ENCODE results near the gene SPTA1. TPM values are rescaled to one million over a fixed set of nuclear protein-coding genes. Genes with fewer than 3 reads are reported as not detected.

SPTA1 gene
- total RNA-seq, 2 experiments from 2014 or later, result not detected

DNA sequence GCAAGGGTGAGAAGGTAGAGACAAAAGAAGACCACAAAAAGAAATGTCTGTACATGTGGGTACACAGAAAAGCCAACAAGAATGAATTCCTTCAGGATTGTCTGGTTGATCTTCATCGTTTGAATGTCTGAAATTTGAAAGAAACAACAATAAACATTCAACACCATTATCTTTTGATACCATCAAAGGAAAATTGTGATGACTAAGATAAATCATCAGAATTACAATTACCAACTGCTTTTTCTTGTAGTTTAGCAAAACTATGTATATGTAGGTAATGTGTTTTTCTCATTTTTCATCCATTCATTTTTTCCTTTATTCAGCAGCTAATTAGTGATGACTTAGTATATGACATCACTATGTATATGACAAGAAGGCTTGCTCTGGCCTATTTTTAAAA lies 106.8 kb downstream of the SPTA1 start, which contains the start of gene OR10X1:
Gene OR10X1 (minus strand): TSS at position 167 of the 400 bp plus-strand sequence. CDS start 0 bp downstream, at position 167.
- ChIA-PET CTCF (no interaction called here), POLR2A (no interaction called here)

DNA sequence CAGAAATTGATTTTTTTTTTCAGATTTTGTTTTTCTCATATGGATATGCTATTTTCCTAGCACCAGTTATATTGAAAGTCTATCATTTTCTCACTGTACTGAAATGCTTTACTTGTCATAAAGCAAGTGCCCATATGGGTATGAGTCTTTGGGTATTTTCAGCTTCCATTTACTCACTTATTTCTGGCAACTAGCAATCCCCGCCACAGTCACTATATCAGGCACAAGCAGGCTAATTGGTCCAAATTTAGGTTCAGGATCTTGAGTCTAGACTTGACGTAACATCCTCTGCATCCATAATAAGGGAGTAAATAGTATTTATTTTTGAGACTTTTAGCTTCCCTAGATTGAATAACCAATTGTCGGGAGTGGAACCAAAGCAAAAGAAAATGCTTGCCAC lies 109.0 kb downstream of the SPTA1 start:
- POLR2A ChIA-PET, result no interaction called here
- CTCF ChIA-PET, result no interaction called here

DNA sequence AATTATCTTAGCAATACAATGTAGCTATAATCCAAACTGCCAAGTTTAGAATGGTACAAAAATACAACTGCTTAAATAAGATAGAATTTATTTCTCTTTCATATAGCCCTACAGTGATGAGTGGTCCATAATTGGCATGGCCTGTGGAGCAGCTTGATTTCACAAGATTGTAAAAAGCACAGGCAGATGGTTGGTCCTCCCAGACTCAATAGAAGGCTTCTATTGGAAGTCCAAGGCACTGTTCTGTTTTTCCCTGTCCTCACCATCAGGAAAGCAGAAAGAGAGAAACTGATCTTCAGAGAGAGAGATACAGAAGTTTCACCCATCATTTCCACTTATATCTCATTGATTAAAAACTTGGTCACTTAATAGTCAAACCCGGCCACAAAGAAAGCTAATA lies 114.3 kb downstream of the SPTA1 start:
- POLR2A ChIA-PET, result no interaction called here

DNA sequence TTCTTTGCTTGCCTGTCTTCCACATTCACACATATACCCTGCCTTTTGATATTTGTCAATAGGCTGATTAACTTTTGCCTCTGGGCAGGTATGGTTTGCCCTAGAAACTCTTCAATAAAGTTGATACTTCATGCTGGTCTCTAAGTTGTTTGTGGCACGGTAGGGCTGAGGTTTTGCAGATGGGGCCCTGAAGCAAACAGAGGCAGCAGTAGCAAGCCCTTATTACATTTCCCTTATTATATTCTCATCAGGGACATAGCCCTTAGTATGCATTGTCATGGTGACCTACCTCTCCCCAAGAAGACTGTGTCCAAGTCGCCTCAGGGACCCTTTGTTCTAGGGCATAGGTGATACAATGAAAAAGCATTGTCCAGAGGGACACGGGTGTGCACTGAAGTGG lies 116.0 kb downstream of the SPTA1 start, which contains the start of gene OR6P1:
Gene OR6P1 (minus strand): TSS at position 101 of the 400 bp plus-strand sequence. CDS start 6,976 bp downstream, outside the sequence.
- ChIA-PET POLR2A (no interaction called here), CTCF (no interaction called here)

More for the DNA sequence above, 114.3 kb downstream of the SPTA1 start:
- CTCF ChIA-PET, result no interaction called here

DNA sequence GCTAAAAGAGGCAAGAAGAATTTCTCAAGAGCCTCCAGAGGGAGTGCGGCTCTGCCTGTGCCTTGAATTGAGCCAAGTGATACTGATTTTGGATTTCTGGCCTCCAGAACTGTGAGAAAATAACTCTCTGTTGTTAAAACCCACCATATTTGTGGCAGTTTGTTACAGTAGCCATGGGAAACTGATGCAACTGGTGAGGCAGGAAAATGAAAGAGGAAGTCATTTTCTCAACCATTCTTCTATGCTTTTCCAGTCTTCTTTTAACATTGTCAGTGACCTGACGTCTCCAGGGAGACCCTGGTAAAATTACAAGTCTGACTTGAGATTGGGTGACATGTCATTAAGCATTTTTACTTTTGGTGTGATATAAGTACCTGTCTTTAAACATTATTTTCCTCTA lies 121.9 kb downstream of the SPTA1 start:
- POLR2A ChIA-PET, result no interaction called here
- CTCF ChIA-PET, result no interaction called here

DNA sequence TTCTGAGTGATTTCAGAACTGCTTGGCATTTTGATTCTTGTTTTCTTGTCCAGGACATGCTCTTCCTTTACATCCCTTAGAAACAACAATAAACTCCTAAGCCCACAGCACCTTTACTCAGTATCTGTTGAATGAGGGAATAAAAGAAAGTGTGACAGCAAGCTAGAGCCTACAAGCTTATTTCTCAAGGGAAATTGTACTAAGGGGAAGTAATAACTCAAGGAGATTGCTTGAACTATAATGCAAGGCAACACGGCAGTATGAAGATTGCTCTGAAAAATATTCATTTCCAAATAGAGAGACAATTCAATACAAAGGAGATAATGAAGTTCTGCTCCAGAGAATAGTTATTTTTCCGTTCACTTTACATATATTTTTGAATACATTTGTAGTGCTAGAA lies 122.7 kb downstream of the SPTA1 start:
- CTCF ChIA-PET, result no interaction called here
- POLR2A ChIA-PET, result no interaction called here

Other genes starting within 250 kb of the SPTA1 start
- gene OR10K1, start 224.9 kb downstream of the SPTA1 start, total RNA-seq, result not detected
- not detected for gene OR10R2, start 214.5 kb downstream of the SPTA1 start, total RNA-seq
- not detected for gene OR6Y1, start 132.3 kb downstream of the SPTA1 start, total RNA-seq
- not detected for gene OR6P1, start 116.1 kb downstream of the SPTA1 start, total RNA-seq
- not detected for gene OR10X1, start 106.8 kb downstream of the SPTA1 start, total RNA-seq
- not detected for gene OR10Z1, start 81.4 kb downstream of the SPTA1 start, total RNA-seq
- gene OR6K2, start 13.9 kb upstream of the SPTA1 start, total RNA-seq, result not detected
- not detected for gene OR6K3, start 34.0 kb upstream of the SPTA1 start, total RNA-seq
- not detected for gene OR6K6, start 68.0 kb upstream of the SPTA1 start, total RNA-seq
- not detected for gene OR6N1, start 85.5 kb upstream of the SPTA1 start, total RNA-seq
- gene OR6N2, start 94.5 kb upstream of the SPTA1 start, total RNA-seq, result not detected
- gene MNDA, start 144.6 kb upstream of the SPTA1 start, total RNA-seq, result not detected
- gene PYHIN1, start 244.8 kb upstream of the SPTA1 start, total RNA-seq, result 10 to 100 TPM; 14.3 to 17.4 TPM